Lower leg skin (tissue), 3 donors: Measurements from ENCODE around the gene SEC16B.

Experiments used
- POLR2A ChIP-seq, 2 donors: fragments of 450-650 bp; IDR thresholded peaks; one replicate each; pipeline ENCODE4 v1.6.1; 2016 to 2017; ENCODE audit warnings: antibody characterized with exemption in 2 of 2, mild to moderate bottlenecking in 1 of 2, moderate library complexity in 1 of 2
- TF ChIP-seq, protein P1 (sequence below), 3 donors: fragments of 450-650 bp; IDR thresholded peaks; one replicate each; pipeline ENCODE4 v1.5.1; 2016; ENCODE audit warnings: antibody characterized with exemption in 3 of 3, mild to moderate bottlenecking in 3 of 3, moderate library complexity in 2 of 3

DNA sequence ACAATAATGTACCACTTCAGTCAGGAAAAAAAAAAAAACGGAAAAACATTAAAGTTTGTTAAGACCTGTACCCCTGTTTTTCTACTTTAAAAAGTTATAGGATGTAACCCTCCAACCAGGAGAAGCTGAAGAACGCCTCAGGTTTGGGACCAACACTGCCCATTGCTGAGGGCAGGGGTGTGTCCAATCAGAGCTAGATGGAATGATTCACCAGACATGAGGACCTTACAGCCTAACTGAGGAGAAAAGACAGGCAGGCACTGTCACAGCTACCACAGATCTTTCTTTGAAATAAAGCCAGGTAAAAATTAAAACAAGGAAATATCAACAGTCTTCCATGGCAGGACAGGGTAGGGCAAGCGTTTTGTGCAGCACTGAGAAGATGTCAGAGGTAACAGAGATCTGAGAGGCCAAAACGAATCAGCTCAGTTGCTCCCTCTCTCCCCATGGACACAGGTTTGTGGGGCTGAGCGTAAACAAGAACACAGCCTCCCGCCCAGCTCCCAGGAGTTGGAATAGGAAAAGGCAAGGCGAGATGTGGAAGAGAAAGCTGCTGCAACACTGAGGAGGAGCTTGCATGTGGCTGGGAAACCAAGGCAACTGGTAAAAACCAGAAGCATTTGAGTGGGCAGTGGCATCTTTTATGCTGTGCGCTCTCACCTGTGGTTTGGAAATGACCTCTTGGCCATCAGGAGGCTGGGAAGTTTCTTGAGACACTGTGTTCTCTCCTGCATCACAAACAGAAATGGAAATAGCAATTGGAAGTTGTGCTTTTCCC, 34.0 kb downstream of the SEC16B start:
- TF ChIP-seq, protein P1, sequence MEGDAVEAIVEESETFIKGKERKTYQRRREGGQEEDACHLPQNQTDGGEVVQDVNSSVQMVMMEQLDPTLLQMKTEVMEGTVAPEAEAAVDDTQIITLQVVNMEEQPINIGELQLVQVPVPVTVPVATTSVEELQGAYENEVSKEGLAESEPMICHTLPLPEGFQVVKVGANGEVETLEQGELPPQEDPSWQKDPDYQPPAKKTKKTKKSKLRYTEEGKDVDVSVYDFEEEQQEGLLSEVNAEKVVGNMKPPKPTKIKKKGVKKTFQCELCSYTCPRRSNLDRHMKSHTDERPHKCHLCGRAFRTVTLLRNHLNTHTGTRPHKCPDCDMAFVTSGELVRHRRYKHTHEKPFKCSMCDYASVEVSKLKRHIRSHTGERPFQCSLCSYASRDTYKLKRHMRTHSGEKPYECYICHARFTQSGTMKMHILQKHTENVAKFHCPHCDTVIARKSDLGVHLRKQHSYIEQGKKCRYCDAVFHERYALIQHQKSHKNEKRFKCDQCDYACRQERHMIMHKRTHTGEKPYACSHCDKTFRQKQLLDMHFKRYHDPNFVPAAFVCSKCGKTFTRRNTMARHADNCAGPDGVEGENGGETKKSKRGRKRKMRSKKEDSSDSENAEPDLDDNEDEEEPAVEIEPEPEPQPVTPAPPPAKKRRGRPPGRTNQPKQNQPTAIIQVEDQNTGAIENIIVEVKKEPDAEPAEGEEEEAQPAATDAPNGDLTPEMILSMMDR (IDR thresholded peaks at IDR 0.05), result no peak
- TF ChIP-seq POLR2A (IDR thresholded peaks at IDR 0.05), result no peak
